ENCODE results near the gene NUFIP2. TPM values are rescaled to one million over a fixed set of nuclear protein-coding genes. Genes with fewer than 3 reads are reported as not detected.

The NUFIP2 gene
- total RNA-seq, 2 donors from 2014 or later = 39.7 to 65.8 TPM

GRCh38 chr17:29215717-29216116 lies 78.2 kb downstream of the NUFIP2 start:
- no peak for TF ChIP-seq CTCF (IDR thresholded peaks at IDR 0.05)
- Histone ChIP-seq H3K27ac (no peak overlapping the region), H3K27me3 (replicated peaks; ENCODE audit: insufficient read depth) (no peaks in the 10 kb centered on the region), H3K36me3 (no peaks in the 10 kb centered on the region), H3K4me3 (no peak overlapping the region), H3K9me3 (no peaks in the 10 kb centered on the region), H3K4me1 (ENCODE audit: control insufficient read depth in 1 of 2, low read depth in 2 of 2) (peaks cover 0 to 18% of the 10 kb centered on the region in 2 donors)
- no peak for DNase-seq (ENCODE audit: low spot score)
- peak; percentile 17 for ATAC-seq (ENCODE audit: insufficient number of reproducible peaks, low FRiP score, low read depth)

GRCh38 chr17:29215174-29215573 lies 78.8 kb downstream of the NUFIP2 start:
- no peak for TF ChIP-seq CTCF (IDR thresholded peaks at IDR 0.05)
- no peak for DNase-seq (ENCODE audit: low spot score)
- no peak for ATAC-seq (ENCODE audit: insufficient number of reproducible peaks, low FRiP score, low read depth)

GRCh38 chr17:29214215-29215146 lies 79.5 kb downstream of the NUFIP2 start:
- Histone ChIP-seq H3K36me3 (no peaks in the 10 kb centered on the region), H3K4me3 (no peak overlapping the region), H3K27ac (no peak overlapping the region), H3K9me3 (no peaks in the 10 kb centered on the region), H3K27me3 (replicated peaks; ENCODE audit: insufficient read depth) (no peaks in the 10 kb centered on the region), H3K4me1 (ENCODE audit: control insufficient read depth in 1 of 2, low read depth in 2 of 2) (peaks cover 0 to 18% of the 10 kb centered on the region in 2 donors)
- DNase-seq (ENCODE audit: low spot score) = no peak
- ATAC-seq (ENCODE audit: insufficient number of reproducible peaks, low FRiP score, low read depth) = no peak
- TF ChIP-seq CTCF (IDR thresholded peaks at IDR 0.05) = no peak

More at GRCh38 chr17:29215174-29215573, 78.8 kb downstream of the NUFIP2 start:
- Histone ChIP-seq H3K36me3 (no peaks in the 10 kb centered on the region), H3K27me3 (replicated peaks; ENCODE audit: insufficient read depth) (no peaks in the 10 kb centered on the region), H3K9me3 (no peaks in the 10 kb centered on the region), H3K27ac (no peak overlapping the region), H3K4me3 (no peak overlapping the region), H3K4me1 (ENCODE audit: control insufficient read depth in 1 of 2, low read depth in 2 of 2) (peaks cover 0 to 18% of the 10 kb centered on the region in 2 donors)

- Histone ChIP-seq H3K27ac (no peak overlapping the region), H3K36me3 (no peaks in the 10 kb centered on the region), H3K4me3 (no peak overlapping the region), H3K4me1 (ENCODE audit: control insufficient read depth in 1 of 2, low read depth in 2 of 2) (peaks cover 0 to 14% of the 10 kb centered on the region in 2 donors), H3K9me3 (no peaks in the 10 kb centered on the region), H3K27me3 (replicated peaks; ENCODE audit: insufficient read depth) (no peaks in the 10 kb centered on the region)
- no peak for TF ChIP-seq CTCF (IDR thresholded peaks at IDR 0.05)
- ATAC-seq (ENCODE audit: insufficient number of reproducible peaks, low FRiP score, low read depth) (no peak), DNase-seq (ENCODE audit: low spot score) (no peak)
Observed at GRCh38 chr17:29212681-29213121, 81.2 kb downstream of the NUFIP2 start.

GRCh38 chr17:29212094-29212631 lies 81.8 kb downstream of the NUFIP2 start:
- Histone ChIP-seq H3K36me3 (no peaks in the 10 kb centered on the region), H3K9me3 (no peaks in the 10 kb centered on the region), H3K27ac (no peak overlapping the region), H3K4me1 (ENCODE audit: control insufficient read depth in 1 of 2, low read depth in 2 of 2) (peaks cover 0 to 14% of the 10 kb centered on the region in 2 donors), H3K4me3 (no peak overlapping the region), H3K27me3 (replicated peaks; ENCODE audit: insufficient read depth) (no peaks in the 10 kb centered on the region)
- no peak for TF ChIP-seq CTCF (IDR thresholded peaks at IDR 0.05)
- DNase-seq (ENCODE audit: low spot score) (no peak), ATAC-seq (ENCODE audit: insufficient number of reproducible peaks, low FRiP score, low read depth) (no peak)
